ENCODE measurements around the gene CD151.

Gene CD151

GRCh38 chr11:821512-822371 lies 11.0 kb upstream of the CD151 start:
- TF ChIP-seq CTCF (IDR thresholded peaks at IDR 0.05; ENCODE audit: insufficient read depth, low read depth, low read length, missing control alignments) = no peak
- no peak overlapping the region for H3K4me3 ChIP-seq (ENCODE audit: low read depth, low read length)
- no peak for DNase-seq (ENCODE audit: low read depth)

- no peak for DNase-seq (ENCODE audit: low read depth)
- no peak for TF ChIP-seq CTCF (IDR thresholded peaks at IDR 0.05; ENCODE audit: insufficient read depth, low read depth, low read length, missing control alignments)
- H3K4me3 ChIP-seq (ENCODE audit: low read depth, low read length) = no peak overlapping the region
These were observed 9.1 kb upstream of the CD151 start for GRCh38 chr11:823441-824291.

DNA sequence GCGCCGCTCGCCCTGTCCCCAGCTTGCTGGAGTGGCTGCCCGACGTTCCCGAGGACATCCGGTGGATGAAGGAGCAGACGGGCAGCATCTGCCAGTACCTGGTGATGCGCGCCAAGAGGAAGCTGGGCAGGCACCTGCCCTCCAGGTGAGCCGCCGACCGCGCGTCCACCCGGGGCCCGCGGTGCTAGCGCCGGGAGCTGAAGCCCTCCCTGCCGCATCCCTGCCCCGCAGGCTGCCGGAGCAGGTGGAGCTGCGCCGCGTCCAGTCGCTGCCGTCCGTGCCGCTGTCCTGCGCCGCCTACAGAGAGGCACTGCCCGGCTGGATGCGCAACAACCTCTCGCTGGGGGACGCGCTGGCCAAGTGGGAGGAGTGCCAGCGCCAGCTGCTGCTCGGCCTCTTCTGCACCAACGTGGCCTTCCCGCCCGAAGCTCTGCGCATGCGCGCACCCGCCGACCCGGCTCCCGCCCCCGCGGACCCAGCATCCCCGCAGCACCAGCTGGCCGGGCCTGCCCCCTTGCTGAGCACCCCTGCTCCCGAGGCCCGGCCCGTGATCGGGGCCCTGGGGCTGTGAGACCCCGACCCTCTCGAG lies 8.4 kb upstream of the CD151 start:
- no peak overlapping the region for H3K4me3 ChIP-seq (ENCODE audit: low read depth, low read length)
- no peak for DNase-seq (ENCODE audit: low read depth)
- TF ChIP-seq CTCF (IDR thresholded peaks at IDR 0.05; ENCODE audit: insufficient read depth, low read depth, low read length, missing control alignments) = no peak

DNA sequence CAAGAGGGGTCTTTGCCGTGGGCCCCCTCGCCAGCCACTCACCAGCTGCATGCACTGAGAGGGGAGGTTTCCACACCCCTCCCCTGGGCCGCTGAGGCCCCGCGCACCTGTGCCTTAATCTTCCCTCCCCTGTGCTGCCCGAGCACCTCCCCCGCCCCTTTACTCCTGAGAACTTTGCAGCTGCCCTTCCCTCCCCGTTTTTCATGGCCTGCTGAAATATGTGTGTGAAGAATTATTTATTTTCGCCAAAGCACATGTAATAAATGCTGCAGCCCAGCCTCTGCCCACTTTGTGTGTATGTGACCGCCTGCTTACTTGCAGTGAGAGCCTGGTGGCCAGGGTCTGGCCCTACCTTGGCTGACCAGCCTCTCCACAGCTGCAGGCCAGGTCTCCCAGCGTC lies 7.8 kb upstream of the CD151 start:
- no peak for DNase-seq (ENCODE audit: low read depth)
- TF ChIP-seq CTCF (IDR thresholded peaks at IDR 0.05; ENCODE audit: insufficient read depth, low read depth, low read length, missing control alignments) = no peak
- no peak overlapping the region for H3K4me3 ChIP-seq (ENCODE audit: low read depth, low read length)

DNA sequence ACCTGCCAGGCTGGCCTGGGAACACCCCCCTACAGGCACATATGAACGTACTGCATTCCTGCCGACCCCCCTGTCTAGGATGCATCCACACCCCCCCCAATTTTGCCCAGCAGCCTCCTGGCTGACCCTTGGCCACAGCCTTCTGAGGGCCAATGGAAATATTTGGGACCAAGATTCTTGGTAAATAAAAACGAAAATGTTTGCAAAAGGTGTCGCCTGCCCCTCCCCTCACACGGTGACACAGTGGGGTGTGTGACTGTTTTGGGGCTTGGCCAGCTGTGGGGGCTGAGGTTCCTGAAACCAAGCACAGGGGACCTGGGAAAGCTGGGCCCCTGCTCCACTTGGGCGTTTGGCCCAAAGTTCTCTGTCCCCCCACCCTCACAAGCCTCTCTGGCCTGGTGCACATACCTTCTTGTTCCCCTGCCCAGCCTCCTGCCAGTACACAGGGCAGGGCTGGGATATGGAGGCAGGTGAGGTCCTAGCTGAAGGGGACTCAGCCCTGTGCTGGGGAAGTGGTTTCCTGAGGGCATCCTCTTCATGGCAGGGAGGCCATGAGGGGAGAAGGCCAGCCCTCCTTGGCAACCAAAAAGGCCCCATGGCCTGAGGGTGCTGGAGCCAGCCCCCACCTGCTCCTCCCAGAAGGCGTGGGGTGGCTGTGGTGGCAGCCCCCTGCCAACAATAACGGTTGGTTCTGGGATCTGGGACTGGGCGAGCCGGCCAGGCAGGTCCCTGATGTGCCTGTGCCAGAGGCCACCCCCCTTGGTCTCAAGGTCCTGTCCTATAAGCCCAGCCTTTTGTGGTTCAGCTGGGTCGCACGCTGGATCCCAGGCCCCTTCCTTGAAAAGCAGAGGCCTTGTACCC lies 7.2 kb upstream of the CD151 start:
- DNase-seq (ENCODE audit: low read depth) = no peak

More for the DNA sequence above, 7.2 kb upstream of the CD151 start:
- TF ChIP-seq CTCF (IDR thresholded peaks at IDR 0.05; ENCODE audit: insufficient read depth, low read depth, low read length, missing control alignments) = no peak
- no peak overlapping the region for H3K4me3 ChIP-seq (ENCODE audit: low read depth, low read length)

Data from GM12865 (cell line).